GM18517 (cell line): ENCODE results near the gene LRRC7.
"Not testable (repeated sequence)": the region's sequence is repeated elsewhere in the genome, so short reads cannot be mapped to it uniquely, and the experiment has no call there.

Experiments used
- ATAC-seq: cut with Tn5 transposase; IDR thresholded peaks from one replicate; pipeline ENCODE4 v1.9.1; 2021; ENCODE audit warnings: mild to moderate bottlenecking, moderate library complexity; ENCODE audit not compliant: unreplicated experiment

Gene LRRC7

GRCh38 chr1:69862906-69863305, 295.2 kb downstream of the LRRC7 start:
- ATAC-seq = no peak

GRCh38 chr1:69863704-69864103, 296.0 kb downstream of the LRRC7 start:
- no peak for ATAC-seq

GRCh38 chr1:69871412-69871811, 303.7 kb downstream of the LRRC7 start:
- no peak for ATAC-seq

- ATAC-seq = no peak
Observed at GRCh38 chr1:69878338-69878737, 310.6 kb downstream of the LRRC7 start.

GRCh38 chr1:69888016-69888415, 320.3 kb downstream of the LRRC7 start:
- not testable (repeated sequence) for ATAC-seq

GRCh38 chr1:69888657-69889056, 320.9 kb downstream of the LRRC7 start:
- no peak for ATAC-seq

GRCh38 chr1:69898403-69898947, 330.8 kb downstream of the LRRC7 start:
- ATAC-seq = no peak

GRCh38 chr1:69911301-69911801, 343.6 kb downstream of the LRRC7 start:
- no peak for ATAC-seq

GRCh38 chr1:69913977-69914376, 346.3 kb downstream of the LRRC7 start:
- ATAC-seq = no peak

GRCh38 chr1:69914976-69915765, 347.4 kb downstream of the LRRC7 start:
- ATAC-seq = no peak

GRCh38 chr1:69919129-69919921, 351.6 kb downstream of the LRRC7 start:
- no peak for ATAC-seq

- no peak for ATAC-seq
Observed at GRCh38 chr1:69919922-69920273, 352.2 kb downstream of the LRRC7 start.

- ATAC-seq = no peak
Observed at GRCh38 chr1:69920426-69920825, 352.7 kb downstream of the LRRC7 start.

- ATAC-seq = no peak
Observed at GRCh38 chr1:69921486-69921885, 353.8 kb downstream of the LRRC7 start.

- not testable (repeated sequence) for ATAC-seq
Observed at GRCh38 chr1:69928234-69928633, 360.5 kb downstream of the LRRC7 start.

GRCh38 chr1:69929308-69930057, 361.8 kb downstream of the LRRC7 start:
- ATAC-seq = no peak

- ATAC-seq = no peak
Observed at GRCh38 chr1:69930396-69930795, 362.7 kb downstream of the LRRC7 start.

- ATAC-seq = no peak
Observed at GRCh38 chr1:69932760-69933159, 365.0 kb downstream of the LRRC7 start.

- no peak for ATAC-seq
Observed at GRCh38 chr1:69940231-69940630, 372.5 kb downstream of the LRRC7 start.

GRCh38 chr1:69940816-69941215, 373.1 kb downstream of the LRRC7 start:
- ATAC-seq = no peak

- ATAC-seq = no peak
Observed at GRCh38 chr1:69943030-69943429, 375.3 kb downstream of the LRRC7 start.
